Gastrocnemius medialis (tissue), 4 donors: Measurements from ENCODE around the gene HIPK2.

Experiments
- POLR2A ChIP-seq, 2 donors: fragments of 450-650 bp; IDR thresholded peaks; one replicate each; pipeline ENCODE4 v1.6.1; 2017; ENCODE audit warnings: antibody characterized with exemption in 2 of 2, mild to moderate bottlenecking in 2 of 2, moderate library complexity in 2 of 2
- TF ChIP-seq, protein P1 (sequence below), 5 experiments: fragments of 450-650 bp in 3 of 5; fragments of 200-600 bp in 2 of 5; sonication (generic) in 2 of 5; IDR thresholded peaks in 4 of 5; conservative IDR thresholded peaks in 1 of 5; 1 replicate in 4 of 5; 2 replicates in 1 of 5; pipeline ENCODE4 v1.5.1; 2016 to 2019; ENCODE audit warnings: antibody characterized with exemption in 5 of 5, mild to moderate bottlenecking in 3 of 5, moderate library complexity in 3 of 5

GRCh38 chr7:139797607-139798006 lies 19.8 kb upstream of the HIPK2 start:
- TF ChIP-seq, protein P1, sequence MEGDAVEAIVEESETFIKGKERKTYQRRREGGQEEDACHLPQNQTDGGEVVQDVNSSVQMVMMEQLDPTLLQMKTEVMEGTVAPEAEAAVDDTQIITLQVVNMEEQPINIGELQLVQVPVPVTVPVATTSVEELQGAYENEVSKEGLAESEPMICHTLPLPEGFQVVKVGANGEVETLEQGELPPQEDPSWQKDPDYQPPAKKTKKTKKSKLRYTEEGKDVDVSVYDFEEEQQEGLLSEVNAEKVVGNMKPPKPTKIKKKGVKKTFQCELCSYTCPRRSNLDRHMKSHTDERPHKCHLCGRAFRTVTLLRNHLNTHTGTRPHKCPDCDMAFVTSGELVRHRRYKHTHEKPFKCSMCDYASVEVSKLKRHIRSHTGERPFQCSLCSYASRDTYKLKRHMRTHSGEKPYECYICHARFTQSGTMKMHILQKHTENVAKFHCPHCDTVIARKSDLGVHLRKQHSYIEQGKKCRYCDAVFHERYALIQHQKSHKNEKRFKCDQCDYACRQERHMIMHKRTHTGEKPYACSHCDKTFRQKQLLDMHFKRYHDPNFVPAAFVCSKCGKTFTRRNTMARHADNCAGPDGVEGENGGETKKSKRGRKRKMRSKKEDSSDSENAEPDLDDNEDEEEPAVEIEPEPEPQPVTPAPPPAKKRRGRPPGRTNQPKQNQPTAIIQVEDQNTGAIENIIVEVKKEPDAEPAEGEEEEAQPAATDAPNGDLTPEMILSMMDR (IDR thresholded peaks at IDR 0.05 in 4 of 5, conservative IDR thresholded peaks at IDR 0.05 in 1 of 5), result no peak
- TF ChIP-seq POLR2A (IDR thresholded peaks at IDR 0.05), result no peak
